COLO829 (cell line): ENCODE measurements around the gene COL11A2.
A peak's percentile ranks its signal among the peaks of the same experiment; 100 is the strongest.

ENCODE experiments used
- DNase-seq: peaks from one replicate; pipeline ENCODE4 v3.0.0; 2012; ENCODE audit warnings: low spot score

Gene COL11A2

GRCh38 chr6:33171880-33172687 is 20.2 kb downstream of the COL11A2 start:
- DNase-seq, result no peak

GRCh38 chr6:33171016-33171879 is 21.0 kb downstream of the COL11A2 start:
- DNase-seq, result no peak

GRCh38 chr6:33170176-33171015 is 21.9 kb downstream of the COL11A2 start:
- DNase-seq, result no peak

DNA sequence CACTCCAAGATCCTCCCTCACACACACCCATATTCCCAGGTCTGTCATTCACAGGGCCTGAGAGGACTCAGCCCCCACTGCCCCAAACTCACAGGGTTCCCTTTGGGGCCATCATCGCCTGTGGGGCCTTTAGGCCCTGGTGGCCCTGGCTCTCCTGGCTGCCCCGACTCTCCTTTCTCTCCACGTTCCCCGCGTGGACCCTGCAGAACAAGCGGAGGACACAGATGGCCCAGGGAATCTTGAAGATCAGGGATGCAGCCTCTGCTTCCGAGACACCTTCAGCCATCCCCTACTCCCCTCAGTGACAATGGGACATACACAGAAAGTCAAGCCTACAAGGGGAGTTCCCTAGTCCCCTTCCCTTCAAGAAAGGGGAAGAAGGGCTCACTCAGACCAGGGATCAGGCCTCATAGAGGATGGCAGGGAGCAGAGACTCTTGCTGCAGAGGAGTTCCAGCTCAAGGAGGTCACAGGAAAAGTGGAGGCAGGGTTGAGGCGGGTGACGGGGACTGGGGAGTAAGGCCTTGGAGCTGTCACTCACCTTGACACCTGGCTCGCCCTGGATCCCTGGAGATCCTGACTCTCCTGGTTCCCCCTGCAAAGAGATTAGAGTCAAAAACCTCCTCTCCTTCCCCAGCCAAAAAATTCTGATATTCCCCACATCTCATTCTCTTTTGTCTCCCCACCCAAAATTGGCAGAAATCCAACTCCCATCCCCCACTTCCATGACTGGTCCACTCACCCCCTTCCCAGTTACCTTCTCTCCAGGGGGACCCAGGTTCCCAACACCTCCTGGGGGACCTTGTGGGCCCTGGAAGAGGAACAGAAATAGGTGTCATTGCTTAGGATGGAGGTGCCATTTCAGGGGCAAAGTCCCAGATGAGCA is 22.7 kb downstream of the COL11A2 start:
- DNase-seq, result no peak

- DNase-seq, result no peak
Observed at GRCh38 chr6:33168639-33169038, 23.6 kb downstream of the COL11A2 start.

DNA sequence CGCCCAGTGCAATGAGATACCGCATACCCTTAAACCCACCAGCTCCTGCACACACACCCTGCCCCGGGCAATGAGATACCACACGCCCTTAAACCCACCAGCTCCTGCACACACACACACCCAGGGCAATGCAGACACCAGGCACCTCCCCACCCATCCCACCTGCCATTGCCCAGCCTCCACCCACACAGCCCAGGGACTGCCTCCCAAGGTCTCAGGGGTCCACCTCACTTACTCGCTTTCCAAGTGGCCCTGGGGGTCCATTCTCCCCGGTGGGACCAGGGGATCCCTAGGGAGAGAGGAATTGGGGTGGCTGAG is 24.0 kb downstream of the COL11A2 start:
- no peak for DNase-seq

DNA sequence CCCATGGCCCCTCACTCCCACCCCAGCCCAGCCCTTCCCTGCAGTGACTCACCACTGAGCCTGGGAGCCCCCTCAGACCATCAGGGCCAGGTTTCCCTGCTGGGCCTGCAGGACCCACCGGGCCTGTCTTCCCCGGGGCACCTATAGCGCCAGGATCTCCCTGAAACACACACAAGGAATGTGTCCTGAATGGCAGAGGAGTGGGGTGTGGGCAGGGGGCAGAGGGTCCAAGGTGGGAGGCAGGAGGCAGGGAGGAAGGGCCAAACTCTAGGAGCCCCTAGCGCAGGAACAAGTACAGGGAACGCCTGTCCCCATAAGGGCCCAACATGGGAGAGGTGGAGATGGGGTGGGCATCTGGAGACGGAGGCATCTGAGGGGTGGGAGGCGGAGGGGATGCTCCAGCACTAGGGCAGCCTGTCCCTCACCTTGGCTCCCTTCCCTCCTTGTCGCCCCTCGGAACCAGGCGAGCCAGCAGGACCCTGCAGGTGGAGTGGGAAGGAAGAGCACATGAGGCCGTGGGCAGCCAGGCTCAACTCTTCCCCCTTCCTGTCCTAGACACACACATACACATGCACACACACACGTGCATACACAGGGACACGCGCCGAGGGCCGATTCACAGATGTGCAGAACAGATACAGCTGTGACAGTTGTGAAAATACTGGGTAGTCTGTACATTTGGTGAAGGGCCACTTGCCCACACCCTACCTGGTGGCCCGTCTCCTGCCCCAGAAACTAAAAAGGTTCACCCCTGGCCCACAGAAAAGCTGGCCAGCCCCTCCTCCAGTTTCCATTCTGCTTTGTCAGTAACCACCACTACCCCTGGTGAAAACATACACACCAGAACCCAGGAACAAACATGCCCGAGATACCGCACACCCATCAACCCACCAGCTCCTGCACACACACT is 24.6 kb downstream of the COL11A2 start:
- no peak for DNase-seq

DNA sequence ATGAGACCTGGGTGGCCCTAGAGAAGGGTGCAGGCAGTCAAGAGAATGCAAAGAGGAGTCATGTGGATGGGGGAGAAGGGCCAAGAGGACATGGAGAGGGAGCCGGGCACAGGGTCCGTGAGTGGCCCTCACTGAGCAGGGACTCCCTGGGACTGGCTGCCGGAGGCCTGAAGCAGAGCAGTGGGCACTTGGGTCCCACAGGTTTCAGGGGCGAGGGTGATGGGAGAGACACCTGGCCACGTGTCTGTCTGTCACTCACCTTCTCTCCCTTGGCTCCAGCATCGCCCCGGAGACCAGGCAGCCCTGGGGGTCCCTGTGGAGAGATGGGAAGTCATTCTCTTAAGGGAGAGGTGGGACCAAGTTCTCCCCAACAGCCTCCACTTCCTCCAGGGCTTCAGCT is 25.5 kb downstream of the COL11A2 start:
- no peak for DNase-seq

- DNase-seq, result no peak
Observed at GRCh38 chr6:33166363-33166762, 25.9 kb downstream of the COL11A2 start.

DNA sequence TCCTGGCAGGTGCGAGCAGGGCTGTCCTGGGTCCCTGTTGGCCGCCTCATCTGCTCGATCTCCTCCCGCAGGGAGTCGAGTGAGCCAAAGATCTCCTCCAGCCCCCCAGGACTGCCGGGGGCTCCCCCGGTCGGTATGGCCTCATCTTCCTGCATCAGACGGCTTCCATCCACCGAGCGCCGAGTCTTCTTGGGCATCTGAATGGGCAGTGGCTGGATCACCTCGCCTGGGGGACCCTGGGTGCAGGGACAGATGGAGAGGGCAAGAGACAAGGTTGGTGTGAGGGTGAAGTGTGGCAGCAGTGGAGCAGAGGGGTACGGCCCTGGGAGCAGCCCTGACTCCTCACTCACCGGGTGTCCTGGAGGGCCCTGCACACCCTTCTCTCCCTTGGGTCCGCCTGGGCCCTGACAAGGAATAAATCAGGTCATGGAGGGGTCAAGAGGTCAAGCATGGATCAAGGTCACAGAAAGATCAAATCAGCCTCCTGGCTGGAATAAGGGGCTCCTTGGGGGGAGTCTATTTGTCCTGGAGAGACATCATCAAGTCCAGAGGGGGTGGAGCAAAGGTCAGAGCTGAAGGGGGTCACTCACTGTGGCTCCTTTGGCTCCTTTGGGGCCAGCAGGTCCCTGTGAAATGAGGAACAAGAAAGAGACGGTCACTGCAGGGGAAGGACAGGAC is 26.5 kb downstream of the COL11A2 start:
- DNase-seq, result no peak

DNA sequence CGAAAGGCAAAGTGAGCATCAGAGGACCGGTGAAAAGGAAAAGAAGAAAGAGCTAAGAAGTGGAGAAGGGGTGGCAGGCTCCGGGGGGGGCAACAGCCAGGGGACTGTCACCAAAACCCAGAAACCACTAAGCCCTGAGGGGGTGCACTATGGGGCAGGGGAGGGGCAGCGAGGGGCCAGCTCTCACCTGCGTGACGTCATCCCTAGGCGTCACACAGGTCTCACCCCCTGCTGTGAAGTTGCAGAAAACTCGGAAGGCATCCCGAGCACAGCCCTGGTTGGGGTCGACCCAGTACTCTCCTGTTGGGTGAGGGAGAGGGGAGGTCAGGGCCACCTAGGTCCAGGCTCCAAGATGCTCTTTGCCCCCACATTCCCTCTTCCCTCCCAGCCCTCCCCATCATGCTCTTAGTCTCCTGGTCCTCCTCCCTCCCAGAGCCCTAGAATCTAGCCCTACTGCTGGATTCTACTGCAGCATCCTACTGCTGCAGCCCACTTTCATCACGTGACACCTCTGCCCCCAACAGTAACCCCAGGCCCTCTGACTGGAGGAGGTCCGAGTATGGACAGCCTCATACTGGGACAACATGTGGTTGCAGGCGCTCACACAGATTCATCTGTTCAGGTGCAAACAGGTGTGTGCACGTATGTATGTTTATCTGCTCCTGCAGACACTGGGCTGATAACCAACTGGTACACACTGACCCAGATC is 27.4 kb downstream of the COL11A2 start:
- DNase-seq, result no peak

- DNase-seq, result no peak
Observed at GRCh38 chr6:33164176-33164575, 28.1 kb downstream of the COL11A2 start.

GRCh38 chr6:33163540-33163939 is 28.7 kb downstream of the COL11A2 start:
- no peak for DNase-seq

DNA sequence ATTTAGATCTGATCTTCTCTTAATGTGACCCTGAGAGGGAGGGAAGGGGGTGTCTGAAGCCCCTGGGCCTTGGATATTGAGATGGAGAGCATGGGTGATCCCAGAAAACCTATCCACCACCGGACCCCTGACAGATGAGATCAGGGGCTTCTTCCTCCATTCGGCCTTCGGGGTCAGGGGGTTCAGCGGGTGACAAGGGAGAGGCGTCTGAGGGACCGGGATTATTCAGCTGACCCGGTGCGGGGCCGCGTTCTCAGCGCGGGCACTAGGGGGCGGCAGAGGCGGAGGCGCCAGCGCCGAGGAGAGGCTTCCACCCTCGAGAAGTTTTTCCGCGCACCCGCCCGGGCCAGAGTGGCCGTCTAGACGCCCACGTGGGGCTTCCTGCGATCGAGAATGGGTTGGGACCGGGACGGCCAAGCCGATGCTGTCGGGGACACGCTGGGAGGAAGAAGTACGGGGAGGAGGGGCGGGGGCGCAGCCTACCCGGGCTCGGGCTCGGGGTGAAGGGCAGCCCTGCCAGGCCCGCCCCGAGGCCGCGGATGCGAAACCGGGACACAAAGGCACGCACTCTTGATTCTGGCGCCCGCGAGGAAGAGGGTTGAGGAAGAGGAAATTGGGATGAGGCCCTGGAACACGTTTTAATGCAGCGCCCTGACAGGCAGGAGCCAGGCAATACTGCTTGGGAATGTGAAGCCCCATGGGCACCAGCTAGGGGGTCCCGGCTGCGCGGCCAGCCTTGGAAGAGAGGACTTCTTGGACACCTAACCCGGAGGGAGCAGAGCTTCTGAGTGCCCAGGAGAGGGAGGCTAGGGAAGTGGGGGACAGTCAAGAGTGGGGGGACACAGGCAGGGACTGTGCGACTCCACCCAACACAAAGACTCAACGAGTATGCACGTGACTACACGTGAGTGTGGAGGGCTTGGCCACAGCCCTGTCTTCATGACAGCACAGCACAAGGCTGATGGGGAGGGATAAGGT is 30.6 kb downstream of the COL11A2 start:
- DNase-seq, result peak; percentile 81

DNA sequence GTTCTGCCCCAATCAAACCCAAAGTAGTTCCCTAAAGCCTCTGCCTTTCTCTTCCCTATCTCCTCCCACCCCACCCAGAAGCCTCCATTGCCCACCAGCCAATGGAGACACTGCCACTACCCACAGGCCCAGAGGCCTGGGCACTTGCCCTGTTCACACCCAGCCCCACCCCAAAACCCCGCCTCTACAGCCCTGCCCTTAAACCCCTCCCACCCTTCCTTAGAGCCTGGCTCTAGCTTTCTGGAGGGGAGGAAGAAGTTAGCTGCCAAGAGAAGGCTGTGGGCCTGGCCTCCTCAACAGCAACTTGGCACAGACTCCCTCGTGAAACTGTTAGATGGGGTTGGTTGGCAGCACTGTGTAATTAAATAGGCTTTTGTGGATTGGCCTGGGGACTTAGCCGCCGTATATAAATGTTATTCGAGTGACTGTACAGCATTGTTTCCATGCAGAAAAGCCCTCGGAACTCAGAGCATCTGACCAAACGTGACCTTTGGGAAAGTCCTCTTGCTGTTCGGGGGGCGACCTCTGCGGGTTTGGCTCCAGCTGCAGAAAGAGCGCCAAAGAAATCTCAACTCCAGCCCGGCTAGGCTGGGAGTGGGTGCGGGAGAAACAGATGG is 31.4 kb downstream of the COL11A2 start:
- peak; percentile 95 for DNase-seq

- no peak for DNase-seq
Observed at GRCh38 chr6:33160096-33160495, 32.2 kb downstream of the COL11A2 start.

GRCh38 chr6:33156964-33157363 is 35.3 kb downstream of the COL11A2 start:
- DNase-seq, result no peak
